ENCODE measurements around the gene CDKL2. TPM values are rescaled to one million over a fixed set of nuclear protein-coding genes. Genes with fewer than 3 reads are reported as not detected.
"Not testable (repeated sequence)": the region's sequence is repeated elsewhere in the genome, so short reads cannot be mapped to it uniquely, and the experiment has no call there.

Gene CDKL2
- total RNA-seq, 2 experiments from 2014 or later, result 0.22 to 0.45 TPM

- POLR2A ChIA-PET, result no interaction called here
- Mint-ChIP-seq H3K4me1 (peaks cover 4% of the 10 kb centered on the region), H3K27me3 (peaks cover 13% of the 10 kb centered on the region), H3K36me3 (no peaks in the 10 kb centered on the region), H3K9me3 (no peaks in the 10 kb centered on the region), H3K27ac (no peak overlapping the region), H3K4me3 (no peak overlapping the region)
- ATAC-seq (ENCODE audit: low read depth), result no peak
- no peak for DNase-seq
These were observed 64.8 kb downstream of the CDKL2 start for GRCh38 chr4:75565481-75565880.

- H3K4me1 Mint-ChIP-seq, result peaks cover 4% of the 10 kb centered on the region
- H3K9me3 Mint-ChIP-seq, result no peaks in the 10 kb centered on the region
- POLR2A ChIA-PET, result no interaction called here
- no peak overlapping the region for H3K4me3 Mint-ChIP-seq
- DNase-seq, result no peak
- H3K27ac Mint-ChIP-seq, result no peak overlapping the region
- H3K27me3 Mint-ChIP-seq, result peaks cover 17% of the 10 kb centered on the region
- no peak for ATAC-seq (ENCODE audit: low read depth)
- H3K36me3 Mint-ChIP-seq, result no peaks in the 10 kb centered on the region
These were observed 66.3 kb downstream of the CDKL2 start for GRCh38 chr4:75564023-75564422.

GRCh38 chr4:75561789-75562188 lies 68.5 kb downstream of the CDKL2 start:
- H3K9me3 Mint-ChIP-seq, result no peaks in the 10 kb centered on the region
- H3K4me3 Mint-ChIP-seq, result no peak overlapping the region
- H3K36me3 Mint-ChIP-seq, result no peaks in the 10 kb centered on the region
- DNase-seq (no peak), ATAC-seq (ENCODE audit: low read depth) (no peak)
- H3K4me1 Mint-ChIP-seq, result peaks cover 4% of the 10 kb centered on the region
- no peak overlapping the region for H3K27ac Mint-ChIP-seq
- POLR2A ChIA-PET, result no interaction called here
- peaks cover 20% of the 10 kb centered on the region for H3K27me3 Mint-ChIP-seq

GRCh38 chr4:75557696-75558095 lies 72.6 kb downstream of the CDKL2 start:
- H3K9me3 Mint-ChIP-seq, result no peaks in the 10 kb centered on the region
- DNase-seq (no peak), ATAC-seq (ENCODE audit: low read depth) (no peak)
- H3K27me3 Mint-ChIP-seq, result peaks cover 14% of the 10 kb centered on the region
- H3K4me3 Mint-ChIP-seq, result no peak overlapping the region
- H3K36me3 Mint-ChIP-seq, result no peaks in the 10 kb centered on the region
- peaks cover 2% of the 10 kb centered on the region for H3K4me1 Mint-ChIP-seq
- POLR2A ChIA-PET, result no interaction called here
- no peak overlapping the region for H3K27ac Mint-ChIP-seq

- no peak for DNase-seq
- Mint-ChIP-seq H3K27ac (no peak within 1 kb of the TSS), H3K4me3 (no peak within 1 kb of the TSS), H3K9me3 (no peaks in the 10 kb centered on the region), H3K4me1 (peaks cover 2% of the 10 kb centered on the region), H3K36me3 (no peaks in the 10 kb centered on the region), H3K27me3 (peaks cover 14% of the 10 kb centered on the region)
- POLR2A ChIA-PET, result no interaction called here
- ATAC-seq (ENCODE audit: low read depth), result no peak
These were observed 74.8 kb downstream of the CDKL2 start, which contains the start of gene ODAPH for GRCh38 chr4:75555294-75556164. Gene ODAPH (plus strand): TSS chr4:75556066. CDS start chr4:75556083, 17 bp downstream.

GRCh38 chr4:75552452-75552851 lies 77.9 kb downstream of the CDKL2 start:
- ATAC-seq (ENCODE audit: low read depth) (no peak), DNase-seq (no peak)
- H3K4me3 Mint-ChIP-seq, result no peak overlapping the region
- peaks cover 5% of the 10 kb centered on the region for H3K27me3 Mint-ChIP-seq
- no peak overlapping the region for H3K27ac Mint-ChIP-seq
- H3K36me3 Mint-ChIP-seq, result no peaks in the 10 kb centered on the region
- POLR2A ChIA-PET, result no interaction called here
- peaks cover 2% of the 10 kb centered on the region for H3K4me1 Mint-ChIP-seq
- no peaks in the 10 kb centered on the region for H3K9me3 Mint-ChIP-seq

- Mint-ChIP-seq H3K9me3 (no peaks in the 10 kb centered on the region), H3K27me3 (no peaks in the 10 kb centered on the region), H3K36me3 (no peaks in the 10 kb centered on the region), H3K4me1 (no peaks in the 10 kb centered on the region), H3K4me3 (no peak overlapping the region), H3K27ac (no peak overlapping the region)
- POLR2A ChIA-PET, result no interaction called here
- DNase-seq, result no peak
- ATAC-seq (ENCODE audit: low read depth), result no peak
These were observed 81.3 kb downstream of the CDKL2 start for GRCh38 chr4:75549019-75549418.

GRCh38 chr4:75547647-75548387 lies 82.5 kb downstream of the CDKL2 start:
- DNase-seq, result no peak
- Mint-ChIP-seq H3K9me3 (no peaks in the 10 kb centered on the region), H3K36me3 (no peaks in the 10 kb centered on the region), H3K4me1 (no peaks in the 10 kb centered on the region), H3K27me3 (no peaks in the 10 kb centered on the region), H3K4me3 (no peak overlapping the region), H3K27ac (no peak overlapping the region)
- ATAC-seq (ENCODE audit: low read depth), result no peak
- POLR2A ChIA-PET, result no interaction called here

- Mint-ChIP-seq H3K9me3 (no peaks in the 10 kb centered on the region), H3K36me3 (no peaks in the 10 kb centered on the region), H3K27ac (no peak overlapping the region), H3K4me1 (no peaks in the 10 kb centered on the region), H3K27me3 (no peaks in the 10 kb centered on the region), H3K4me3 (no peak overlapping the region)
- ATAC-seq (ENCODE audit: low read depth) (no peak), DNase-seq (no peak)
- POLR2A ChIA-PET, result no interaction called here
These were observed 84.8 kb downstream of the CDKL2 start for GRCh38 chr4:75545526-75545925.

GRCh38 chr4:75544870-75545269 lies 85.5 kb downstream of the CDKL2 start:
- H3K4me3 Mint-ChIP-seq, result no peak overlapping the region
- POLR2A ChIA-PET, result no interaction called here

GRCh38 chr4:75544220-75544619 lies 86.1 kb downstream of the CDKL2 start:
- H3K36me3 Mint-ChIP-seq; POLR2A ChIA-PET; ATAC-seq (ENCODE audit: low read depth); H3K27ac Mint-ChIP-seq; H3K27me3 Mint-ChIP-seq; H3K4me3 Mint-ChIP-seq; H3K4me1 Mint-ChIP-seq; H3K9me3 Mint-ChIP-seq; DNase-seq: not testable (repeated sequence)

More at GRCh38 chr4:75544870-75545269, 85.5 kb downstream of the CDKL2 start:
- H3K36me3 Mint-ChIP-seq, result no peaks in the 10 kb centered on the region
- no peaks in the 10 kb centered on the region for H3K4me1 Mint-ChIP-seq
- H3K27ac Mint-ChIP-seq, result no peak overlapping the region
- no peaks in the 10 kb centered on the region for H3K9me3 Mint-ChIP-seq
- H3K27me3 Mint-ChIP-seq, result no peaks in the 10 kb centered on the region
- ATAC-seq (ENCODE audit: low read depth) (no peak), DNase-seq (no peak)

GRCh38 chr4:75542824-75543223 lies 87.5 kb downstream of the CDKL2 start:
- no peak overlapping the region for H3K27ac Mint-ChIP-seq
- POLR2A ChIA-PET, result interaction anchor here (1.1 kb wide), 1 partner anchor 28 kb away, joined by 3 read pairs; the partner anchor contains the start of genes RCHY1 and THAP6
- no peaks in the 10 kb centered on the region for H3K27me3 Mint-ChIP-seq
- no peak overlapping the region for H3K4me3 Mint-ChIP-seq
- no peaks in the 10 kb centered on the region for H3K9me3 Mint-ChIP-seq
- ATAC-seq (ENCODE audit: low read depth) (no peak), DNase-seq (no peak)
- H3K36me3 Mint-ChIP-seq, result no peaks in the 10 kb centered on the region
- no peaks in the 10 kb centered on the region for H3K4me1 Mint-ChIP-seq

- H3K27ac Mint-ChIP-seq, result not testable (repeated sequence)
These were observed 93.0 kb downstream of the CDKL2 start for GRCh38 chr4:75537308-75537707.

GRCh38 chr4:75533926-75534325 lies 96.4 kb downstream of the CDKL2 start:
- peaks cover 42% of the 10 kb centered on the region for H3K36me3 Mint-ChIP-seq
- H3K4me1 Mint-ChIP-seq; POLR2A ChIA-PET; H3K4me3 Mint-ChIP-seq; DNase-seq; H3K27ac Mint-ChIP-seq; H3K27me3 Mint-ChIP-seq; ATAC-seq (ENCODE audit: low read depth): not testable (repeated sequence)
- peaks cover 20% of the 10 kb centered on the region for H3K9me3 Mint-ChIP-seq

More at GRCh38 chr4:75537308-75537707, 93.0 kb downstream of the CDKL2 start:
- POLR2A ChIA-PET; H3K27me3 Mint-ChIP-seq; H3K4me1 Mint-ChIP-seq; DNase-seq; H3K4me3 Mint-ChIP-seq; ATAC-seq (ENCODE audit: low read depth): not testable (repeated sequence)
- H3K36me3 Mint-ChIP-seq, result peaks cover 15% of the 10 kb centered on the region
- peaks cover 11% of the 10 kb centered on the region for H3K9me3 Mint-ChIP-seq
